Measurements from ENCODE around the gene PGM2.

PGM2 gene

GRCh38 chr4:37798616-37799015, 27.9 kb upstream of the PGM2 start:
- Histone ChIP-seq H2AFZ (ENCODE audit: low read length) (no peak overlapping the region), H3K9me3 (ENCODE audit: low read length) (no peaks in the 10 kb centered on the region), H3K79me2 (ENCODE audit: insufficient read depth, low read length) (no peaks in the 10 kb centered on the region), H3F3A (ENCODE audit: insufficient read depth, low read length) (no peaks in the 10 kb centered on the region), H3K36me3 (ENCODE audit: insufficient read depth, low read length) (no peaks in the 10 kb centered on the region), H3K9ac (ENCODE audit: low read length) (no peak overlapping the region), H3K4me2 (ENCODE audit: low read length) (no peak overlapping the region), H3K9me2 (ENCODE audit: low read depth, low read length) (no peaks in the 10 kb centered on the region), H3K27me3 (ENCODE audit: insufficient read depth, low read length) (0 out of 2 replicates have a peak, but pooled peaks cover 3% of the 10 kb centered on the region), H3K27ac (ENCODE audit: low read depth, low read length, poor library complexity, severe bottlenecking) (no peak overlapping the region), H3K4me1 (ENCODE audit: insufficient read depth, low read length, severe bottlenecking) (peaks cover under 1% of the 10 kb centered on the region), H3K4me3 (ENCODE audit: low read depth, low read length, poor library complexity, severe bottlenecking) (no peak overlapping the region), H4K20me1 (ENCODE audit: insufficient read depth, low read length) (no peaks in the 10 kb centered on the region)
- TF ChIP-seq EZH2 (IDR thresholded peaks at IDR 0.05; ENCODE audit: borderline replicate concordance, low read length), result no peak
- TF ChIP-seq CTCF (IDR thresholded peaks at IDR 0.05; ENCODE audit: low read length), result no peak

- no peaks in the 10 kb centered on the region for H3K36me3 ChIP-seq (ENCODE audit: insufficient read depth, low read length)
- H3F3A ChIP-seq (ENCODE audit: insufficient read depth, low read length), result no peaks in the 10 kb centered on the region
- H3K4me2 ChIP-seq (ENCODE audit: low read length), result no peak overlapping the region
- H2AFZ ChIP-seq (ENCODE audit: low read length), result no peak overlapping the region
- no peaks in the 10 kb centered on the region for H3K79me2 ChIP-seq (ENCODE audit: insufficient read depth, low read length)
- H3K9me2 ChIP-seq (ENCODE audit: low read depth, low read length), result no peaks in the 10 kb centered on the region
- no peaks in the 10 kb centered on the region for H3K27me3 ChIP-seq (ENCODE audit: insufficient read depth, low read length)
- TF ChIP-seq EZH2 (IDR thresholded peaks at IDR 0.05; ENCODE audit: borderline replicate concordance, low read length) (no peak), CTCF (IDR thresholded peaks at IDR 0.05; ENCODE audit: low read length) (no peak)
- no peak overlapping the region for H3K27ac ChIP-seq (ENCODE audit: low read depth, low read length, poor library complexity, severe bottlenecking)
- peaks cover 15% of the 10 kb centered on the region for H3K4me1 ChIP-seq (ENCODE audit: insufficient read depth, low read length, severe bottlenecking)
- no peaks in the 10 kb centered on the region for H3K9me3 ChIP-seq (ENCODE audit: low read length)
- no peak overlapping the region for H3K4me3 ChIP-seq (ENCODE audit: low read depth, low read length, poor library complexity, severe bottlenecking)
- H4K20me1 ChIP-seq (ENCODE audit: insufficient read depth, low read length), result no peaks in the 10 kb centered on the region
- H3K9ac ChIP-seq (ENCODE audit: low read length), result no peak overlapping the region
Measured at GRCh38 chr4:37799941-37800554, 26.4 kb upstream of the PGM2 start.

GRCh38 chr4:37802068-37802666, 24.3 kb upstream of the PGM2 start:
- no peak overlapping the region for H2AFZ ChIP-seq (ENCODE audit: low read length)
- no peaks in the 10 kb centered on the region for H3K79me2 ChIP-seq (ENCODE audit: insufficient read depth, low read length)
- no peaks in the 10 kb centered on the region for H3K9me3 ChIP-seq (ENCODE audit: low read length)
- no peak overlapping the region for H3K4me3 ChIP-seq (ENCODE audit: low read depth, low read length, poor library complexity, severe bottlenecking)
- no peaks in the 10 kb centered on the region for H3K9me2 ChIP-seq (ENCODE audit: low read depth, low read length)
- no peaks in the 10 kb centered on the region for H4K20me1 ChIP-seq (ENCODE audit: insufficient read depth, low read length)
- H3K27ac ChIP-seq (ENCODE audit: low read depth, low read length, poor library complexity, severe bottlenecking), result no peak overlapping the region
- peaks cover 24% of the 10 kb centered on the region for H3K4me1 ChIP-seq (ENCODE audit: insufficient read depth, low read length, severe bottlenecking)
- no peak overlapping the region for H3K9ac ChIP-seq (ENCODE audit: low read length)
- no peak overlapping the region for H3K4me2 ChIP-seq (ENCODE audit: low read length)
- no peaks in the 10 kb centered on the region for H3K36me3 ChIP-seq (ENCODE audit: insufficient read depth, low read length)
- no peaks in the 10 kb centered on the region for H3K27me3 ChIP-seq (ENCODE audit: insufficient read depth, low read length)
- H3F3A ChIP-seq (ENCODE audit: insufficient read depth, low read length), result no peaks in the 10 kb centered on the region
- TF ChIP-seq EZH2 (IDR thresholded peaks at IDR 0.05; ENCODE audit: borderline replicate concordance, low read length) (no peak), CTCF (IDR thresholded peaks at IDR 0.05; ENCODE audit: low read length) (no peak)

Measured in OCI-LY1 (cell line).